Central memory CD4-positive, alpha-beta T cell (primary cell): ENCODE results near the gene VPS37B.
"Not testable (repeated sequence)": the region's sequence is repeated elsewhere in the genome, so short reads cannot be mapped to it uniquely, and the experiment has no call there.

Experiments
- DNase-seq: peaks from one replicate; pipeline ENCODE4 v3.0.0; 2022

Gene VPS37B

DNA sequence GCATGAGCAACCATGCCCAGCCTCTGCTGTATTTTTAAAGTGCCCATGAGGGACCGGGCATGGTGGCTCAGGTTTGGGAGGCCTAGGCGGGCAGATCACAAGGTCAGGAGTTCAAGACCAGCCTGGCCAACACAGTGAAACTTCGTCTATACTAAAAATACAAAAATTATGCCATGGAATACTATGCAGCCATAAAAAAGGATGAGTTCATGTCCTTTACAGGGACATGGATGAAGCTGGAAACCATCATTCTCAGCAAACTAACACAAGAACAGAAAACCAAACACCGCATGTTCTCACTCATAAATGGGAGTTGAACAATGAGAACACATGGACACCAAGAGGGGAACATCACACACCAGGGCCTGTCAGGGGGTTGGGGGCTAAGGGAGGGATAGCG is 9.3 kb upstream of the VPS37B start:
- DNase-seq, result not testable (repeated sequence)

DNA sequence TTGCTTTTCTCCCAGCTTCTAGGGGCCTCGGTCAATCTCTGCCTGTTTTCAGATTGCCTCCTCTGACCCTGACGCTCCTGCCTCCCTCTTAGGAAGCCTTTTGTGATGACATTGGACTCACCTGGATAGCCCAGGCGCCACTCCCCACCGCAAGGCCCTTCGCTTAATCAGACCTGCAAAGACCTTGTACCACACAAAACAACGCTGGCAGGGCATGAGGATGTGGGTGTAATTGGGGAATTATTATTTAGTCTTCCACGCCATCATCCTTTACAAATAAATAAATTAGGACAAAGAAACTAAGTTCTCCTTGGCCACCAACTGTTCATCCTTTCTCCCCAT is 7.7 kb upstream of the VPS37B start:
- DNase-seq, result no peak

DNA sequence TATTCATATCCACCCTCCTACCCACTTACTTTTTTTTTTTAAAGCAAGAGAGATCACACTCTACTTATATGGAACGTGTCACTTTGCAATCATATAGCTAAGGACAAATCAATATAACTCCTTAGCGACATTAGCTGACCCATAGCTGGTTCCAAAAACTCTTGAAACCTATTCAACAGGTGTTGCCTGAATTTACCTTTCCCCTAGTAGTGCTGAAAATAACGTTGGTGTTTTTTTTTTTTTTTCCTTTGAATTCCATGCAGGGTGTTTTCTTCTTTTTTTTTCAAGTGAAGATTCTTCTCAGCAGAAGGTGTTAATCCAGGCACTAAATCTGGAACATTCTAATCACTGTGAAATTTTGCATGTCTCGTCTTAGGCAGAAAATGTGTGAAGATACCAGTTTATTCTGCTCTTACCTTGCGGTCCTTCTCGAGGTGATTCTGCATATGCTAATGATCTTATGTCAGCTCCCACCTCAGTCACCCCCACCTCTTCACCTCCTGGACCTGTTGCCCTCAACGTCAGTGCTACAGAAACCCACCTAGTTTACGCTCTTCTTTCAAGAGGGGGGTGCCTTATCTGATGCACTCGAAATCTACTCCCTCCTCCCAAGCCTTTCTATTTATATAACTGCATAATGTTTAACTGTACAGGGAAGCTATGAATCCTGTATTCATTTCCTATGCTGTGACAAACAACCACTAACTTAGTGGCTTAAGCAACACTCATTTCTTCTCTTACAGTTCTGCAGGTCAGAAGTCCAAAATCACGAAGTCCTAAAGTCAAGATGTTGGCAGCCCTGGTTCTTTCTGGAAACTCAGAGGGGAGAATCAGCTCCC is 7.1 kb upstream of the VPS37B start:
- DNase-seq, result no peak

DNA sequence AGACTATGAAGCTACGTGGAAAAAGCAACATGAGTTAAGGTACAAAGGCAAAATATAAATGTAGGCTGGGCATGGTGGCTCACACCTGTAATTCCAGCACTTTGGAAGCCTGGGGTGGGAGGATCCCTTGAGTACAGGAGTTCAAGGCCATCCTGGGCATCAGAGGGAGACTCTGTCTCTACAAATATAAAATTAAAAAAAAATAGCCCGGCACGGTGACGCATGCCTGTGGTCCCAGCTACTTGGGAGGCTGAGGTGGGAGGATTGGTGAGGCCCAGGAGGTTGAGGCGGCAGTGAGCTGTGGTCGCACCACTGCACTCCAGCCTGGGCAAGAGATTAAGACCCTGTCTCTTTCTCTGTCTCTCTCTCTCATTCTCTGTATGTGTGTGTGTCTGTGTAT is 4.0 kb upstream of the VPS37B start:
- no peak for DNase-seq

DNA sequence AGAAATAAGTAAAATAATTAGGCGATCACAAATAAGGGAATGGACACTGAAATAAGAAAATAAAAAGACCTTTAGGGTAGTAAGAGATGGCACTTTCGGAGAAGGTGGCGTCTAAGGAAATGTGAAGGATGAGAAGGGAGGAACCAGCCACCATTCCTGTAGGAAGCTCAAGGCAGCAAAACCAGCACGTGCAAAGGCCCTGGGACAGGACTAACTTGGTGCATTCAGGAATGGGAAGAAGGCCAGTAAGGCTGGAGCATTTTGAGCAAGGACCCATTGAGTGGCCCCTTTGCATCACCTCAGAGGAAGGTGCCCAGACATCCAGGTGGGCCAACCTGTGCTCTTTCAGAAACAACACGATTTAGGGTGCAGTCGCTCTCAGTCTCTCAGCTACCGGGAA is 738 bp upstream of the VPS37B start:
- DNase-seq, result no peak

DNA sequence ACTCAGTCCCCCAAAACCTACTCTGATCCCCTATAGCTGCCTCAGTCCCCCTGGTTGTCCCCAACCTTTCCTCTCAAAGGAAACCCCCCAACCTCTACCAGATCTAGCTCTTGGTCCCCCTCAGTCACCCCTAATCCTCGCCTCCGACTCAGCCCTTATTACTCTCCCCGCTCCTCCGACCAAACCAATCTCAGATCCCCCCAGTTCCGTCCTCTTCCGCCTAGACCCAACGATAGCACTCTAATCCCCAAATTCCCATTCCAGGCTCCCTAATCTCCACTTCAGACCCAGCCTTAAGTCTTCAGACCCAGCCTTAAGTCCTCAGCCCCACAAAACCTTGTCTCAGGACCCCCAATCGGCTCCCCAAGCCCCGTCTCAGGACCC is 612 bp downstream of the VPS37B start:
- no peak for DNase-seq

DNA sequence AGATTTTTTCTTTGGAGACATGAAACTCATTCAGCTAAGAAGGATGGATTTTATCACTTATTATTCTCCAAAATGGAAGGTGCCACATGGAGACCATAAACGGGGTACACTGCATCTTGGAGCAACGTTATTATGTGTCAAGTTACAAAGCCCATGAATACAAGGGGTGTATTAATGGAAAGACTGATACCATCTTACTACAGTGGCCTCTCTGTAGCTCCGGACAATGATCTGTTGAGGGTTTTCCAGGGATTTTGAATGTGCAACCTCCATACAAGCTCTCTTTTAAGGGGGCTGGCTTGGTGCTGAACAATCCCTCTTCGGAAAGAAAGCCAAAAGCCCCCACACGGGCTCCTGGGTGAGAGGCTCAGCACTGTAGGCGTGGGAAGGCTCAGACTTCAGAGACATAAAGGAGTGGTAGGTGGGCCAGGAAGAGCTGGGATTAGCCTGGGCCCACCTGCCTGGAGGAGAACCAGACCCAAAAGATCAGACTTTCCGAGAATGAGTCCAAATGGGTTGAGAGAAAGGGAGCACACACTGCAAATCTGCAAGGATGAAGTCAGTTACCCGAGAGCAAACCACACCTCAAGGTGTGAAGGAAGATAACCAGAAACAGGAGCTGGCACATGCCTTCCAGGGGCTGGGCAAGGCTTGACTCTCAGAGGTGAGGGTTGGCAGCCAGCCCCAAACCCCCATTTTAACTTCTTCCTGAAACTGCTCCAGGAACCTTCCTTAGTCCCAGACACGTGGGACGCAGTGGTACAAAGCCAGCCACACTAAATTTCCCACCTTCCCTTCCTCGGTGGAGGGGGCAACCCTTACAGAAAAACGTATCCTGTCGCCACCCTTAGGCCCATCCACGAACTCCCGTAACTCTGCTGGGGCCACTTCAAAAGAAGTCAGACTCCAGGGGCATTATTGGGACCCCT is 1.5 kb downstream of the VPS37B start:
- DNase-seq, result no peak

DNA sequence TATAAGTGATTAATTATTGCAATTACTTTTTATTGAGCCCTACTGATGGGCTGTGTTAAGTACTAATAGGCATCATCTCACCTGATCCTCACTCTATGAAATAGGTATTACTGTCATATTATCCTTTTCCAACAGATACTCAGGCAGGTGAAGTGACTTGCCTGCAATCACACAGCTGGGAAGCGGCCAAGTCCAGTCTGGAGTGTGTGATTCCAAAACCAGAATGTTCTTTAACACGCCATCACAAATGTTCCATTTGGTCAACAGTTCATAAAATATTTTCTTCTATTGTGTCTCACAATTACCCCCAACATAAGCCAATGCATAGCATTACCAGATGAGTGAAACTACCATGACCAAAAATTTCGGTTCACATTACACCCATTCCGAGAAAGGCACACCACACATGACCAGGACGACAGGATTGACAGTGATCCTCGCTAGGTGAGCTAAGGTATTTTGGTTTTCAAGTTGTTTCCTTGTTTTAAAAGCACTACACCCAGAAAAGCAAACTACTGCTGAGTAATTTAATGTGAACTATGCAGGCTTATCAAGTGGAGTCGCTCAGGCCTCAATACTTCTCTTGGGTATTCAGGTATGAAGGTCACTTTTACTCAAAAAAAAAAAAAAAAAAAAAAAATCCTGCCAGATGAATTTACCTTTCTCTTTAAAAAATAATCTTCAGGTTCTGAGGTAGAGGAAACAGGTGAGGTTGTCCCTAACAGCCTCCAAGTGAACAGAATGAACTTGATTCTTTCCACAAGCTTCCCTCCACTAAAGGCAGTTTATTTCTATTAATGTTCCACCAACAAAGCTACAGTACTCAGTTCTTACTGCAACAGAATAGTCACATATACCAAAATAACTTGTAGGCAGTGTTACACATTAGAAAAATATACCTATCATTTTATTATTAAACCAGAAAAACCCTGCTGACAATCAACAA is 2.4 kb downstream of the VPS37B start:
- no peak for DNase-seq

DNA sequence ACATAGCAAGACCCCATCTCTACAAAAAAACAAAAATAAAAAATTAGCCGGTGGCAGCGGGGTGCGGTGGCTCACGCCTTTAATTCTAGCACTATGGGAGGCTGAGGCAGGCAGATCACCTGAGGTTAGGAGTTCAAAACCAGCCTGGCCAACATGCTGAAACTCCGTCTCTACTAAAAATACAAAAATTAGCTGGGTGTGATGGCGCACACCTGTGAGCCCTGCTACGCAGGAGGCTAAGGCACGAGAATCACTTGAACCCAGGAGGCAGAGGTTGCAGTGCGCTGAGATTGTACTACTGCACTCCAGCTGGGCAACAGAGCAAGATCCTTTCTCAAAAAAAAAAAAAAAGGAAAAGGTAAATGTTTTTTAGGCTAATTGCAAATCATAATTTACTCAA is 3.2 kb downstream of the VPS37B start:
- not testable (repeated sequence) for DNase-seq

DNA sequence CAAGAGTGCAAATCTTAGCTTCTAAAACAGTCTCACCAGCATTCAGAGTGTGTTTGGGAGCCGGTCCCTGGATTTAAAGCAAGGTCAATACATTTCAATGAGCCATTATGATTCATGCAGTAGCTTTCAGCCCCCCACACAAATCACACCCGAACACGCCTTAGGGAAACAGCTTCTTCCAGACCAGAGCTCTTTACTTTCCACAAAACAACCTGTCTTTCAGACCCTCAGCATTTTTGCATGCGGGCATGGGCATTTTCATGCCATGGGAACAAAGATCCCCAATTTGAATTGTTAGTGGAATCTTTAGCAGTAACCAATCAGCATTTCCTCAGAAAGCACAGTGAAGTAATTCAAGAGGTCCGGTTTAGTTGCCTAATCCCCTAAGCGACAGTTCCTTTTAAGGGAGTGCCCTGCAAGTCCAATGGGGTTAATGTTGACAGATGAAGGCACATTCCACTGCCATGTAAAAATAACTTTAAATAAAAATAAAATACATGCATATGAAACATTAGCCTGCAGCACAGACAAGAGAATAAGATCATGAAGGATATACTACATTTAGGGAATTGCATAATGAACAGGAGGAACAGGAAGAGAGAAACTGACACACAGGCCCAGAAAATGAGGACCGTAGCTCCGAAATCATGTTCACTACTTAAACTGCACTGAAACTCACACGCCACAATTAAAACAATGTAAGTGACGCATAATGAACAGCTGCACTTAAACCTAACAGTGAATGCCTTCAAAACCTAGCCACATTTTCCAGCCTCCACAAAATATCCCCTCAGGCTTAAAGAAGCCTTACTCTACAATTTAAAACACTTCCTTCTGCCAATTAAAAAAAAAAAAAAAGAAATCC is 4.0 kb downstream of the VPS37B start:
- DNase-seq, result no peak

DNA sequence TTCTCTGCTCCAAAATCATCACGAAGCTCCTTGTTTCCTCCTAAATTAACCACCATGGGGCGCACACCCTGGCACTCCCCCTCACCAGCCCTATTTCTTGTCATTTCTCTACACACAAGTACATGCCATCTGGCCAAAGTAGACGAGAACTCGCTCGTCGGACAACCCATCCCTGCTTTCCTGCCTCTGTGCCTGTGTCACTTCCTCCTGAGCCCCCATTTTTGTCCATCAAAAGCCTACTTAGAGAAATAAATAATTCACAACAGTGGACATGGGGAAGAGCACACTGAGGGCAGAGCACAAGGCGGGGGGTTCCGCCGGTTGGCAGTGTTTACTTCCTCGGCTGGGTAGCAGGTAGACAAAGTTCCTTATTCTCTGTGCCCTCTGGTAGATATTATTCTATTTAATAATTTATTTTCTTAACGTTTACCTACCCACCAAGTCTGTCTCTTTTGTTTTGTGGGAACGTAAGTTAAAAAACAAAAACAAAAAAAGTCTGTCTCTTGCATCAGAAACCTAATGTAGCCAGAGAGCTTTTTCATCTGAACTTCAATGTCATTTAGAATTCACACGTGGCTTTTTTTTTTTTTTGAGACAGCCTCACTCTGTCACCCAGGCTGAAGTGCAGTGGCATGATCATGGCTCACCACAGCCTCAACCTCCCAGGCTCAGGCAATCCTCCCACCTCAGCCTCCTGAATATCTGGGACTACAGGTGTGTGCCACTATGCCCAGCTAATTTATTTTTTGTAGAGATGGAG is 6.0 kb downstream of the VPS37B start:
- no peak for DNase-seq

DNA sequence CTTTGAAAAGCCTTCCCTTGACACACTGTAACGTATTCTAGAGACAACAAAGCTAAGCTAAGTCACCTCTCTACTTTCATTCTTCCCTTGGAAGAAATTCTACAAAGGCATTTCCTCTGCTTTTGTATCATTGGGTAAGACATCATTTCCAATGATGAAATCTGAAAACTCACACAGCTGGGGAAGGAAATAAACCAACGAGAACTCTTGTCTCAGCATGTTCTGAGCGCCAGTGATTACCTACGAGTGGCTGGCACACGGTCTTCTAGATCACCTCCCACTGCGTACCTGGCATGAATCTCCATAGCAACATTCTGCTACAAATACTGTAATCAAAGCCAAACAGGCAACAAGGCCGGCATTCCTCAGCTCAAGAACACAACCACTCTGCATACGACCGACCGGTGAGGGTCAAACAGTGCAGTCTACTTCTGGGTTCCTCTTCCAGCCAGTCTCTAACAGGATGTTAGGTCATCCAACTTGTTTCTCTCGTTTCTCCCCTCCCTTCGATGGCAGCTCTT is 7.6 kb downstream of the VPS37B start:
- peak; percentile 85 for DNase-seq

DNA sequence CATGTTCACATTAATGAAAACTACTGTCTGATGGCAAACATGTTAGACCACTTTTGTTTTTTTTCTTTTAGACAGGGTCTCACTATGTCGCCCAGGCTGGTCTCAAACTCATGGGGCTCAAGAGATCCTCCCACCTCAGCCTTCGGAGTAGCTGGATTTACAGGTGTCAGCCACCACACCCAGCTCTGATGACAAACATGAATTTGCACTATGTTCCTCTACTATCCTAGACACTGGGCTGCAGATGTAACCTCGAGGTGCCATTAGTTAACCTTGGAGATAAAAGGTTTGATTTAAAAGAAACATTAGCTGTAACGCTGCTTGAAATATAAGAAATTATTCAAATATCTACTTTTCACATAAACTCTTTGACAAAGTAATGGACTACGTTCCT is 8.1 kb downstream of the VPS37B start:
- DNase-seq, result no peak

DNA sequence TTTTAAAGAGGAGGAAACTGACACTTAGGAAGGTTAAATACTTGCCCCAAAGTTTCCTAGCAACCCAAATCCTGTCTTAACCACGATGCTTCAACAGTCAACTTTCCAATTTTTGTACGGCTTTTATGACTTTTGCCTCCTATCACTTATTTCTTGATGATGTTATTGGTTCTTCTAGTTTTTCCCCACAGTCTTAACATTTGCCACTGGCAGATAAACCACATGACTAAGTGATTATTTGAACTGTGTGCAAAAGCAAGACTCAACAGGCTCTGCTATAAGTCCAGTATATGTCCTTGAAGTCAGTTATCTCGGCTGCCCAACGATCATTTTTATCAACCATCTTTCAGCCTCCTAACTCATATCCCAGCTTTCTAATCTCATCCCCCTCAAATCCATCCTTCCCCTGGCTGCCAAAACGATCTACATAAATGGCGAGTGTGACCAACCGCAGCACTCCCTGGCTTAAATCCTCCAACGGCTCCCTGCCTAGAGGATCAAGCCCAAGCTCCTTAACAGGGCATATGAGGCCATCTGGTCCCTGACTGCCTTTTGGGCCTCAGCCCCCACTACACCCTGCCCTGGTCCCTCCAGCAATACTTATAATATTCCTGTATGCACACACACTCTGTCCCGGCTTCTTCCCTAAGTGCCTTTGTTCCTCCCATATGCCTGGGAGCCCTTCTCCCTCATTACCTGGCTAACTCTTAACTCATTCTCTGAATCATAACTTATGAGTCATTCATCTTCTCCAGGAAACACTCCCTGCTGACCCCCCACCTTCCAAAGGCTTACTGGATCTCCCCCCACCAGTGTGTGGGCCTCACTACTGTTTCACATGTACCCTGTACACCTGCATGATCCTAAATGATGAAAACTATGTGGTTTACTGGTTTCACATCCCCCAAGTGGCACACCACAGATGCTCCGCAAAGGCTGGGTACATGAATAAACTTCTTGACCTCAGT is 8.8 kb downstream of the VPS37B start:
- no peak for DNase-seq

DNA sequence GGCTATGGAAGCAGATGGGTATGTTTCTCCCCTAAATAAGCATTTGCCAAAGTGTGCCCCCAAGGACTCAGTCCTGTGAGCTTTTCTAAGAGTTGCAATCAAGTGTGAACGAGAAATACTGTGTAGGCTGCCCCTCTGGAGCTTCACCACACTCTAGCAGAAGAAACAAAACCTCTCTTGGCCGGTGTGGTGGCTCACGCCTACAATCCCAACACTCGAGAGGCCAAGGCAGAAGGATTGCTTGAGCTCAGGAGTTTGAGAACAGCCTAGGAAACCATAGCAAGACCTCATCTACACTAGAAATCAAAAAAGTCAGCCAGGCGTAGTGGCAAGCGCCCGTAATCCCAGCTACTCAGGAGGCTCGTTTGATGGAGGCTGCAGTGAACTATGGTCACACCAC is 9.8 kb downstream of the VPS37B start:
- no peak for DNase-seq

DNA sequence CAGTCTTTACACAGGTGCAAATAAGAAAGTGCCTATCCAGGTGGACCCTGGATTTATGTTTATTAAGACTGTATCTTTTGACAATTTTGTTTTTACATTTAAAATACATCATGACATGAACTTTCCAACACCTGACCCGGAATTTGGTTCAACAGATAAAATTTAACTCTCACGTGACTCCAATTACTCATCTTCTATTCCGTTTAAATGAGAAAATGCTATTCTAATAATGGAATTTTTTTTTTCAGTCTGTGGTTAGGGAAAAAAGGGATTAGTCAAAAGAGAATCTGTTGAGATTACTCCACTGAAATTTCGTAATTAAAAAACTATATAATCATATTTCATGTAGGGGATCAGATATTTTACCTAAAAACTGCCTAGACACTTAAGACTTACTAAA is 11.1 kb downstream of the VPS37B start:
- no peak for DNase-seq

DNA sequence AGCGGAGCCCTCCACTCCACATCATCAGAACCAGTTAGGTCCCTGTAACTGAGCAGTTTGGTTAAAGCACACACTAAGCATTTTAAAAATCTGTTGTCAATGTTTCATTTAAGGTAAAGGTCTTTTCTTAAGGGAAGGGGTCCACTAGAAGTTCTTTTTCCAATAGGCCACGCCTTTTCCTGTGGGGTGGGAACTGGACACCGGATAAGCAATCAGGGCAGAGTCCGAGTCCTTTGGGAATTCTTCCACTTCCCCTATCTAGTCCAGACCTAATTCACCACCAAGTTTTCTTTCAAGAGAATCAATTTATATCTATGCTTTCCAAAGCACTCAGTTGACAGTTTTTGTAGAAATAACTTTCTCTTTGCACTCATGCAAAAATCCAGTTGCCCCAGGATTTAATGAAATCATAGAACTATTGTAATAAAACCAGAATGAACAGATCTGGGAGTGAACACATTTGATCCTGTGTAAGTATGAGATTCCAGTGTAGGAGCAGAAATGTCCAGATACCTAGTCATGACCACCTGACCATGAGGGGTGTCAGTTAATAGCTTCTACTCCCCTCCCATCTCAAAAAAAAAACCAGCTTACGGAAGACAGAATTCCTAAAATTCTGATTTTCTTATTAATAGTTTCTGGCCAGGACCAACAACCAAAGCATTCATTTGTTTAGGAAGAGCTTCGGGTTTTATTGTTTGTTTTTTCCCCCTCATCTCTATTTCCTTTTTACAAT is 11.7 kb downstream of the VPS37B start:
- no peak for DNase-seq

DNA sequence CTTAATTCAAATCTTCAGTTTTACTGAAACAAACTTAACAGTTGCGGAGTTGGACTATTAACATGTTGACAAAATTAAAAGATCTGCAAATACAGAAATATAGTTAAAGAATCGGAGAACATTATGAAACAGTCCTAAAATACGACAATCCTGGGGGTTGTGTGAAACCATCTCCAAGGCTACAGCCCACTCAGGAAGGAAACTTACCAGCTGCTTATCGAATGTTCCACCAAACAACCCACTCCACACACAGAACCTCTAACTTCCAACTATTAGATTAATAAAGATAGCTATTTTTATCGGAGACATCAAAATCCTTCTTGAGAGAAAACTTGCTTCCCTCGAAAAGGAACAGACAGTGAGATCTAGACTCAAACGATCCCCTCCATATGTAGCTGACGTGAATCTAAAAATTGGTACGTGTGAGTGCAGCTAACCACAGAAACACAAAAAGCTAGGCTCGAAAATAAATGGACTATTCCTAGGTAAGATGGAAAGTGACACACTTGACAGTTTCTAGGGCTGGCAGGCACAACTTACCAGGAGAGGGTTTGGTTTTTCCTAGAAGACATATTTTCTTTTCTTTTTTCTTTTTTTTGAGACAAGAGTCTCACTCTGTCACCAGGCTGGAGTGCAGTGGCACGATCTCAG is 12.9 kb downstream of the VPS37B start:
- DNase-seq, result no peak
